Stimulated activated CD8-positive, alpha-beta memory T cell treated with anti-CD3 and anti-CD28 coated beads, Interleukin-15, amount 100 ng/mL, for 48 hours (primary cell): Measurements from ENCODE around the gene VDAC2.
"Not testable (repeated sequence)": the region's sequence is repeated elsewhere in the genome, so short reads cannot be mapped to it uniquely, and the experiment has no call there.

Experiments
- DNase-seq, 2 donors: peaks; one replicate each; pipeline ENCODE4 v3.0.0-alpha.2; 2020; ENCODE audit warnings: low read depth in 2 of 2

The VDAC2 gene

DNA sequence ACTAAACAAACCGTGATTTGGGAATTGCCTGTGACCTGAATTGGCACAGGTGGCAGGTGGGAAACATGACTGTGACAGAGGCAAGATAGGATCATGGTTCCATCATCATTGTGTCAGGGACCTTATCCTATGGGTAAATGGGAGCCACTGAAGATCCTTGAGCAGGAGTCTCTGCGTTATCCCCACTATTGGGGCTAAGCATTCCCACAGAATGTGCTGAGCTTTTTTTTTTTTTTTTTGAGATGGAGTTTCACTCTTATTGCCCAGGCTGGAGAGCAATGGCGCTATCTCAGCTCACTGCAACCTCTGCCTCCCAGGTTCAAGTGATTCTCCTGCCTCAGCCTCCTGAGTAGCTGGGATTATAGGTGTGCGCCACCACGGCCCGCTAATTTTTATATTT is 10.6 kb upstream of the VDAC2 start:
- not testable (repeated sequence) for DNase-seq

GRCh38 chr10:75201793-75202307 is 8.7 kb upstream of the VDAC2 start:
- DNase-seq = no peak

DNA sequence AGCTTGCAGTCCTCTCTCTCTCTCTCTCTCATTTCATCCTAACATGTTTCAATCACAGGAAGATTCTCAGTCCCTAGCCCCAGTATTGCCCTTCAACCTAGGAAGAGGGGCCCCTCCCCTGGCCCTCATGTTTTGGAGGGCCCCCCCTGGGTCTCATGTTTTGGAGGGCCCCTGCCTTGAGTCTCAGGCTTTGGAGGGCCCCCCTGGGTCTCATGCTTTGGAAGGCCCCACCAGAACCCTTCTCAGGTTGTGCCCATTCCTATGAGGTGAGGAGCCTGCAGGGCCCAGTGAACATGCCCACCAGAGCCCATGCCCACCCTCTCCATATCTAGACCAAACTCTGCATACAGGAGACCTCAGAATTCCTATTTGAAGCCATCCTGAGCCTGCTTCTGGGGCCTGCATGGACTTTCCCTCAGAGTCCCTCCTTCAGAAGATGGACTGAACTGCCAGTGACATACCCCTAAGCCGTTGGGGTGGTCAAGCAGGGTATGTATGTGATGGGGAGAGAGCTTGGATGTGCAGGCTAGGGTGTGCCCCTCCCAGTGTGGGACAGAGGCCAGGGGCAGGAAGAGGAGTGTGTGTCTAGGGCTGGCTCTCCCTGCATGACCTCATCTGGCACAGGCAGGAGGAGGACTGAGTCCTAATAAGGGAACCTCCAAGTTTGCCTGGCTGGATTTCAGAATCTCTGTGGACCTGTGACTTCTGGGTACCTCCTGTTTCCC is 8.1 kb upstream of the VDAC2 start:
- DNase-seq = no peak

- DNase-seq = not testable (repeated sequence)
These were observed 7.5 kb upstream of the VDAC2 start for GRCh38 chr10:75203046-75203620.

GRCh38 chr10:75203724-75204123 is 6.9 kb upstream of the VDAC2 start:
- no peak for DNase-seq

- no peak for DNase-seq
These were observed 4.7 kb upstream of the VDAC2 start for GRCh38 chr10:75205908-75206307.

DNA sequence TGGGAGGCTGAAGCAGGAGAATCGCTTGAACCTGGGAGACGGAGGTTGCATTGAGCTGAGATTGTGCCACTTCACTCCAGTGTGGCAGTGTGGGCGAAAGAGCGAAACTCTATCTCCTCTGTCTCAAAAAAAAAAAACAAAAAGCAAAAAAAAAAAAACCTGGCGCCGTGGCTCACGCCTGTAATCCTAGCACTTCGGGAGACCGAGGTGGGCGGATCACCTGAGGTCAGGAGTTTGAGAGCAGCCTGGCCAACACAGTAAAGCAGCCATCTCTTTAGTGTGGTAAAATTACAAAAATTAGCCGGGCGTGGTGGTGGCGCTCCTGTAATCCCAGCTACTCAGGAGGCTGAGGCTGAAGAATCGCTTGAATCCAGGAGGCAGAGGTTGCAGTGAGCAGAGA is 4.0 kb upstream of the VDAC2 start:
- not testable (repeated sequence) for DNase-seq

DNA sequence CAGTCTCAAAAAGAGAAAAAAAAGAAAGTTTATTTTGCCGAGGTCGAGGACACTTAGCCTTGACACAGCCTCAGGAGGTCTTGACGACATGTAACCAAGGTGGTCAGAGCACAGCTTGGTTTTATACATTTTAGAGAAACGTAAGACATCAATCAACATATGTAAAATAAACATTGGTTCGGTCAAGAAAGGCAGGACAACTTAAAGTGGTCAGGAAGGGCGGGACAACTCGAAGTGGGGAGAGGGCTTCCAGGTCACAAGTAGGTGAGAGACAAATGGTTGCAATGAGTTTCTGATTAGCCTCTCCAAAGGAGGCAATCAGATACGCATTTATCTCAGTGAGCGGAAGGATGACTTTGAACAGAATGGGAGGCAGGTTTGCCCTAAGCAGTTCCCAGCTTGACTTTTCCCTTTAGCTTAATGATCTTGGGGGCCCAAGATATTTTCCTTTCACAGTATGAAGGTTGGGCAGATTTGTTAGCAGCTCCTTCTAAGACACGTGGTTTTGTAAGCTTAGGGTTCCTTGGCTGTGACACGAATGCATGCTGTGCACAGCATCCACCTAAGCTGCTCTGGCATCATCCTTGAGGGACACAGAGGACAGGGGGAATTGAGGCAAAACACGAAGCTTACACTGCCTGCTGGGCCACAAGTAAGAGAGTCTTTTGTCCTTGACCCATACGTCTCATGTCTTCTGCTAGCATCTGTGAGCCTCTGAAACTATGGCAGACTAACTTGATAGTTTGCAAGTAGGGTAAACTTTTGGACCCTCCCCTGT is 3.3 kb upstream of the VDAC2 start:
- no peak for DNase-seq

DNA sequence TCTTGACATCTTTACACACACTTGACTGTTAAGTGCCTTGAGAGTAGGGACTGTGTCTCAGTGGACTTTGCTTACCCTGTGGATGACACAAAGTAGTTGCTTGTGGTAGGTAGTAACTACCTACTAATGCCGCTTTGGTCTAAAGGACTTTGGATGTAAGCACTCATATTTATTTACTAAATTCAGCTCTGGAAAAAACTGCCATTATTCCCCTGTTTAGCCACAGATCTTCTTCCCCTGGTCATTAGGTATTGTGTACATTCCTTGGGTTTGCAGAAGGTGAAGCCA is 2.8 kb upstream of the VDAC2 start:
- no peak for DNase-seq

DNA sequence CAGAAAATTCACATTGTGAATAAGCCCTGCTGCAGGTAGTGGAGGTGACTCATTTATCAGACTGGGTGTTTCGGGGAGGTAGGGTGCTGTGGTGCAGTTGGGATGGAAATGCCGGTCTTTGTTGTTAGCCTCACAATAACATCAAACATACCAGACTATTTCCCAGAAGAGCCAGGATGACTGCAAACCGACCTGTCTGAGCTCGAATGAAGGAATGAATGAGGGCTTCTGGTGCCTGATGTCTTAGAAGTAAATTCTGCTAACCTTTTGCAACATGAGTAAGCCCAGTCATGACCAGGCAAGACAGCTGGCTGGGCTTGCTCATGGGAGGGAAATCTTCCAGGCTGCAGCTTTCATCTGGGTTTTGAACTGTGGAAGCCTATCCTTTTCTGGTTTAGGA is 2.4 kb upstream of the VDAC2 start:
- peak in 1 of 2 donors; percentile 3 for DNase-seq

- DNase-seq = no peak
These were observed 1.3 kb upstream of the VDAC2 start for GRCh38 chr10:75209086-75209920.

DNA sequence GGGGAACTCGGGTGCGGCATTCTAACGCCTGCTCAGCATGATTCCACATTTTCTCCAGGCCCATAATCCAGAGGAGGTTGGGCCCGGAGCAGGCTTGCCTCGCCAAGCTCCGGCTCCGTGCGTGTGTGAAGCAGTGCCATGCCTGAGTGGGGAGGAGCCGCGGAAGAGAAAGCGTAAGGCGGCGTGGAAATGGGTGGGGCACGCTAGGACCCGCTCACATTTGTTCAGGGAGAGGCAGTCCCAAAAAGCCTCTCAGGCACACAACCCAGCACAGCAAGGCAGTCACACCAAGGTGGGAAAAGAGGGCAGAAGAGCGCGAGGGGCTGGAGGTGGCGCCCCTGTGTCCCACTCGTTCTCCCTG is 695 bp upstream of the VDAC2 start:
- peak; percentile 56 to 62 for DNase-seq

DNA sequence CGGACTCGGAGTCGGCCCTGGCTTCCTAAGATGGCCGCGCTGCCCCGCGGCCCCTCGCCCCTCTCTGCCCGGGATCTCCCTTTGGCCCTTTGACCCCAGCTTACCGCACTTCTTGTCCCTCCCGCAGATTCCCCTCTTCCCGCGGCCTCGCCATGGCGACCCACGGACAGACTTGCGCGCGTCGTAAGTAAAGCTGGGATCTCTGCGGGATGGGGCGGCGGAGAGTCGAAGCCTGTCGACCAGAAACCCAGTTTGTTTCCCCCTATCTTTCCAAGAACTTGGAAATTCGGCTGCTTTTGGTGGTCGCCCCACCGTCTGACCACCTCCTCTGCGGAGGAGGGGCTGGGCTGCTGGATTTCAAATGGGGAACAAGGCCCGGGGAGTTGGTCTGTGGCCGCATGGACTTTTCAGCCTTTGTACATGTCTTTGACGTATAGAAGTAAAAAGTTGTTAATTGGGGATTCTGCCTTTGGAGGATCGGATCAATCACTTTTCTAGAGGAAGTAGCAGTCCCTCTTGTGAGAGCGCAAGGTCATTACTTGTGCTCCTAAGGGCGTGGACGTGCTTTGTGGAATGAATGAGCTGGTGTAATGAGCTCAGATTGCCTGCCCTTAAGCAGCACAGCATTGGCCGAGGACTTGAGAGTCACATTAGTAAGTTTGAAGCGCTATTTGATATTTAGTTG is 553 bp downstream of the VDAC2 start:
- no peak for DNase-seq

DNA sequence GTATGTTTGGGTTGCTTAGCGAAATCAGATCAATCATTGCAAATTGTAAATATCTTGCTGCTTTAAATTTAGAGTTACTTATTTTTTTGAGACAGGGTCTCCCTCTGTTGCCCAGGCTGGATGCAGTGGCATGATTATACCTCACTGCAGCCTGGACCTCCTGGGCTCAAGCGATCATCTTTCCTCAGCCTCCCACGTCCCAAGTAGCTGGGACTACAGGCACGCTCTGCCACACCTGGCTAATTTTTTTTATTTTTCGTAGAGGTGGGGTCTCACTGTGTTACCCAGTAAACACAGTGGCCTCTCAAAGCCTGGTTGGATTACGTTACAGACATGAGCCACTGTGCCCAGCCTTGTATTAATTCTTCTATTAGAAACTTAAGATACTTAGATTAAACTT is 1.7 kb downstream of the VDAC2 start:
- DNase-seq = no peak

DNA sequence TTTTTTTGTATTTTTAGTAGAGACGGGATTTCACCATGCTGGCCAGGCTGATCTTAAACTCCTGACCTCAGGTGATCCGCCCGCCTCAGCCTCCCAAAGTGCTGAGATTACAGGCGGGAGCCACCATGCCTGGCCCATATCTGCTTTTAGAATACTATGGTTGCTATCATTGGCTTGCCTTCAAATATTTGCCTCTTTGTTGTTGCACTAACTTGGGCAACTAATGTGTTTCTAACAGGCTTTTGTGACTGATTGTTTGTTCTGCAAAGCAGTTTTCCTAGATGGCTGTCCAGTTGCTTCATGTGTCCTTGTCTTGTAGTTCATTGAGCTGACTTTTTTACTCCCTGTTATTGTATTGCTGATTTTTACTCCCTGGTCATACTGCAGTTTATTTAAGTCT is 9.7 kb downstream of the VDAC2 start:
- DNase-seq = no peak

DNA sequence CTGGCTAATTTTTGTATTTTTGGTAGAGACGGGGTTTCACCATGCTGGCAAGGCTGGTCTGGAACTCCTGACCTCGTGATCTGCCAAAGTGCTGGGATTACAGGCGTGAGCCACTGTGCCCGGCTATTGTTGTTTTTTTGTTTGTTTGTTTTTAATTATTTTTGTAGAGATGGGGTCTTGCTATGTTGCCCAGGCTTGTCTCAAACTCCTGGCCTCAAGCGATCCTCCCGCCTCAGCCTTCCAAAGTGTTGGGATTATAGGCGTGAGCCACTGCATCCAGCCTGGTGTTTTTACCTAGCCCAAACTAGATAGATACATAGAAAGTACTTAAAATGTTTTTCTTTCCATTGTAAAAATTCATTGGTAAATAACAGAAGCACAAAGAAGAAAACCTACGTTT is 10.9 kb downstream of the VDAC2 start:
- not testable (repeated sequence) for DNase-seq

DNA sequence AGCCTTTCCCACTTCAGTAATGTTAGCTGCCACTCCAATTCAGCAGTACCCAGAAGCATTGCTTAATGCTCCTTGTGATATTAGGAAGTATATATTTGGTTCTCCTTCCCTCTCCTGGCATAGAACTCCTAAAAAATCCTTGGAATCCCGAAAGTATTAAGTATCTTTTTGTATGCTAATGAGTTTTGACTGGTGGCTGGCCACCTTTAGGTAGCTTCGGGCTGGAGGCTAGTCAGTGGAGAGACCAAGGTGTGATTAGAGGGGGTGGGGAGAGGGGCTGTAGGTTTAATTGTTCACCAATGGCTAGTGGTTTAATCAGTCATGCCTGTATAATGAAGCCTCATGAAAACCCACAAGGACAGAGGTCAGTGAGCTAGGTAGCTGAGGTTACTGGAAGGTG is 12.9 kb downstream of the VDAC2 start:
- DNase-seq = no peak

GRCh38 chr10:75226095-75226494 is 15.5 kb downstream of the VDAC2 start:
- DNase-seq = no peak

GRCh38 chr10:75226656-75227055 is 16.1 kb downstream of the VDAC2 start:
- DNase-seq = no peak

- DNase-seq = no peak
These were observed 17.7 kb downstream of the VDAC2 start for GRCh38 chr10:75228278-75228677.

- DNase-seq = no peak
These were observed 18.2 kb downstream of the VDAC2 start for GRCh38 chr10:75228834-75229233.

DNA sequence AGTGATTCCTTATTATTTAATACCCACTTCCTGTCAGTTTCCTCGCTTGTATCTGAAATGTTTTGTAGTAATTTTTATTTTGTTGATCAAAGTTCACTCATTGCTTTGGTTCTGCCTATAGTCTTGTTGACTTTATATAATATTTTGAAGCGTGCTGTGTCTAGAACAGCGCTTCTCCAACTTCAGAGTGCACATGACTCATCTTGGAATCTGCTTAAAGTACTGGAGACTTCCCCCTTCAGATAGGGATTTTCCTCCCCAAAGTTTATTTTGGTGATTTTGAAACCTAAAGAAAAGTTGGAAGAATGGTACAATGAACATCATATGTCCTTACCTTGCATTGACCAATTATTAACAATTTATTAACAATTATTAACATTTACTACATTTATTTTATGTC is 19.4 kb downstream of the VDAC2 start:
- no peak for DNase-seq
